Measurements from ENCODE around the gene RASAL2. TPM values are rescaled to one million over a fixed set of nuclear protein-coding genes. Genes with fewer than 3 reads are reported as not detected.

RASAL2 gene
- total and polyA plus RNA-seq, 12 donors, result 2.4 to 31.5 (median 15.0) TPM

GRCh38 chr1:178172939-178173338 lies 79.0 kb downstream of the RASAL2 start:
- no peak overlapping the region for H3K4me3 ChIP-seq
- DNase-seq, result no peak
- no peaks in the 10 kb centered on the region for H3K9me3 ChIP-seq (replicated peaks in 1 of 3)
- TF ChIP-seq, protein P1, sequence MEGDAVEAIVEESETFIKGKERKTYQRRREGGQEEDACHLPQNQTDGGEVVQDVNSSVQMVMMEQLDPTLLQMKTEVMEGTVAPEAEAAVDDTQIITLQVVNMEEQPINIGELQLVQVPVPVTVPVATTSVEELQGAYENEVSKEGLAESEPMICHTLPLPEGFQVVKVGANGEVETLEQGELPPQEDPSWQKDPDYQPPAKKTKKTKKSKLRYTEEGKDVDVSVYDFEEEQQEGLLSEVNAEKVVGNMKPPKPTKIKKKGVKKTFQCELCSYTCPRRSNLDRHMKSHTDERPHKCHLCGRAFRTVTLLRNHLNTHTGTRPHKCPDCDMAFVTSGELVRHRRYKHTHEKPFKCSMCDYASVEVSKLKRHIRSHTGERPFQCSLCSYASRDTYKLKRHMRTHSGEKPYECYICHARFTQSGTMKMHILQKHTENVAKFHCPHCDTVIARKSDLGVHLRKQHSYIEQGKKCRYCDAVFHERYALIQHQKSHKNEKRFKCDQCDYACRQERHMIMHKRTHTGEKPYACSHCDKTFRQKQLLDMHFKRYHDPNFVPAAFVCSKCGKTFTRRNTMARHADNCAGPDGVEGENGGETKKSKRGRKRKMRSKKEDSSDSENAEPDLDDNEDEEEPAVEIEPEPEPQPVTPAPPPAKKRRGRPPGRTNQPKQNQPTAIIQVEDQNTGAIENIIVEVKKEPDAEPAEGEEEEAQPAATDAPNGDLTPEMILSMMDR (IDR thresholded peaks at IDR 0.05), result no peak
- no peak for TF ChIP-seq POLR2A (IDR thresholded peaks at IDR 0.05)
- no peak overlapping the region for H3K27ac ChIP-seq
- peaks cover 11 to 12% of the 10 kb centered on the region in 2 donors for H3K4me1 ChIP-seq (replicated peaks in 1 of 2)
- H3K36me3 ChIP-seq (replicated peaks in 1 of 2), result no peaks in the 10 kb centered on the region
- intact Hi-C loops (cut with DNase I), result no loop called here
- WGBS, 4 donors, result 82 to 98% (median 89%) methylated on average over 3 of the region's 3 CpGs
- H3K27me3 ChIP-seq, result no peaks in the 10 kb centered on the region

GRCh38 chr1:178174539-178174938 lies 80.6 kb downstream of the RASAL2 start:
- intact Hi-C loops (cut with DNase I), result no loop called here
- no peaks in the 10 kb centered on the region for H3K36me3 ChIP-seq (replicated peaks in 1 of 2)
- peak in 1 of 7 donors; percentile 17 for DNase-seq
- H3K27ac ChIP-seq, result no peak overlapping the region
- no peaks in the 10 kb centered on the region for H3K27me3 ChIP-seq
- H3K4me3 ChIP-seq, result no peak overlapping the region
- no peak for TF ChIP-seq POLR2A (IDR thresholded peaks at IDR 0.05)
- TF ChIP-seq, protein P1 (IDR thresholded peaks at IDR 0.05), result no peak
- WGBS, 4 donors, result 7 to 33% (median 20%) methylated on average over 1 of the region's 1 CpG
- H3K9me3 ChIP-seq (replicated peaks in 1 of 3), result no peaks in the 10 kb centered on the region
- peaks cover 11 to 12% of the 10 kb centered on the region in 2 donors for H3K4me1 ChIP-seq (replicated peaks in 1 of 2)

DNA sequence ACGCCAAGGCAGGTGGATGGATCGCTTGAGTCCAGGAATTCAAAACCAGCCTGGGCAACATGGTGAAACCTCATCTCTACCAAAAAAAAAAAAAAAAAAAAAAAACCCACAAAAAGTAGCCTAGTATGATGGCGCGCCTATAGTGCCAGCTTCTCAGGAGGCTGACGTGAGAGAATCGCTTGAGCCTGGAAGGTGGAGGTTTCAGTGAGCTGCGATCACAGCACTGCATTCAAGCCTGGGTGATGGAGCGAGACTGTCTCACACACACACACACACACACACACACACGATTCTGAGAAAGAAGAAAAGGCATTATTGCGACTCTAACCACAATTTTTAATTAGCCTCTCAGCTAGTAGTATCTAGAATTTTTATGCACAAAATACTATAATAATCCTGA lies 86.5 kb downstream of the RASAL2 start:
- Histone ChIP-seq H3K4me1 (replicated peaks in 1 of 2) (no peaks in the 10 kb centered on the region), H3K27me3 (no peaks in the 10 kb centered on the region), H3K9me3 (replicated peaks in 1 of 3) (no peaks in the 10 kb centered on the region), H3K27ac (no peak overlapping the region), H3K36me3 (replicated peaks in 1 of 2) (no peaks in the 10 kb centered on the region), H3K4me3 (no peak overlapping the region)
- intact Hi-C loops (cut with DNase I), result no loop called here
- DNase-seq, result no peak
- 94 to 96% (median 95%) methylated on average over 10 of the region's 10 CpGs for WGBS, 4 donors
- TF ChIP-seq, protein P1 (IDR thresholded peaks at IDR 0.05), result no peak
- no peak for TF ChIP-seq POLR2A (IDR thresholded peaks at IDR 0.05)

DNA sequence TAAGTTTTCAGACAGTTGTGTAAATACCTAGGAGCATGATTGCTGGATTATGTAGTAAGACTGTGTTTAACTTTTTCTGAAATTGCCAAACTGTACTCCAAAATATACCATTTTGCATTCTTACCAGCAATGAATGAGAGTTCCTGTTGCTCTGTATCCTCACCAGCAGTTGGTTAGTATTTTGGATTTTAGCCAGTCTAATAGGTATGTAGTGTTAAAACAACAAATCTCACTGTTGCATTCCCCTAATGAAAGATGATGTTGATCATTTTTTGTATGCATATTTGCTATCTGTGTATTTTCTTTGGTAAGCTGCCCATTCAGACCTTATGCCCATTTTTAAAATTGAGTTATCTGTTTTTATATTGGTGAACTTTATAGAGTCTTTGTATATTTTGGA lies 89.9 kb downstream of the RASAL2 start:
- H3K27ac ChIP-seq, result no peak overlapping the region
- no peaks in the 10 kb centered on the region for H3K36me3 ChIP-seq (replicated peaks in 1 of 2)
- H3K4me1 ChIP-seq (replicated peaks in 1 of 2), result no peaks in the 10 kb centered on the region
- no peaks in the 10 kb centered on the region for H3K27me3 ChIP-seq
- no peaks in the 10 kb centered on the region for H3K9me3 ChIP-seq (replicated peaks in 1 of 3)
- no peak overlapping the region for H3K4me3 ChIP-seq
- intact Hi-C loops (cut with DNase I), result no loop called here
- TF ChIP-seq POLR2A (IDR thresholded peaks at IDR 0.05), result no peak
- no peak for DNase-seq

DNA sequence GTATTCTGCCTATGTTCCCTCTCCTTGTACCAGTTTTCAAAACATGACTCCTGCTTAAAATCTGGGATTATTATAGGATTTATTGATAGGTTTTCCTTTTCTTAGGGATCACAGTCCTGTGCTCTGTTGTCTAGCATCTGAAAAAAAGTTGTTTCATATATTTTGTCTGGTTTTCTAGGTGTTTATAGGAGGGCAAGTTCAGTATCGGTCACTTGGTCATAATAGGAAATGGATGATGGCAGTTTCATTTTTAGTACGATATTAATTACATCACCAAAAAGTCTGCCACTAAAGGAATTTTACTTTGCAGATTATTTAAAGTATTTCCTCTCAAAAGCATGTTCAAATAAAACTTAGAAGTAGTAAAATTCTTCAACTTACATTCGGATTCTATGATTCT lies 94.4 kb downstream of the RASAL2 start:
- Histone ChIP-seq H3K4me1 (replicated peaks in 1 of 2) (peaks cover 0 to 9% of the 10 kb centered on the region in 2 donors), H3K27me3 (no peaks in the 10 kb centered on the region), H3K36me3 (replicated peaks in 1 of 2) (no peaks in the 10 kb centered on the region), H3K9me3 (replicated peaks in 1 of 3) (no peaks in the 10 kb centered on the region), H3K4me3 (no peak overlapping the region), H3K27ac (no peak overlapping the region)
- no peak for DNase-seq
- TF ChIP-seq, protein P1 (IDR thresholded peaks at IDR 0.05), result no peak
- TF ChIP-seq POLR2A (IDR thresholded peaks at IDR 0.05), result no peak
- intact Hi-C loops (cut with DNase I), result no loop called here
- 64 to 82% (median 72%) methylated on average over 3 of the region's 3 CpGs for WGBS, 4 donors

All from adrenal gland (tissue), 12 donors.